Breast epithelium (tissue), 4 donors: ENCODE measurements around the gene CELF5. TPM values are rescaled to one million over a fixed set of nuclear protein-coding genes. Genes with fewer than 3 reads are reported as not detected.
"Not testable (repeated sequence)": the region's sequence is repeated elsewhere in the genome, so short reads cannot be mapped to it uniquely, and the experiment has no call there.

Source experiments
- DNase-seq, 2 donors: peaks; one replicate each; pipeline ENCODE4 v3.0.0-alpha.2; 2019; ENCODE audit warnings: low spot score in 2 of 2
- H3K27ac ChIP-seq, 2 donors: fragments of 200-600 bp; sonication (generic) in 1 of 2; one replicate each; pipeline ENCODE4 v1.5.1; 2016 to 2019; ENCODE audit warnings: mild to moderate bottlenecking in 1 of 2
- H3K27me3 ChIP-seq, 2 donors: fragments of 200-600 bp; sonication (generic) in 1 of 2; one replicate each; pipeline versions ENCODE4 v1.5.1 to v1.6.0; 2017 to 2019; ENCODE audit warnings: control low read depth in 1 of 2, mild to moderate bottlenecking in 1 of 2
- H3K36me3 ChIP-seq: fragments of 200-600 bp; one replicate; pipeline ENCODE4 v1.5.1; 2019
- H3K4me1 ChIP-seq, 2 donors: fragments of 200-600 bp; sonication (generic); one replicate each; pipeline ENCODE4 v1.5.1; 2016 to 2019; ENCODE audit warnings: control low read depth in 1 of 2
- H3K4me3 ChIP-seq, 3 donors: fragments of 200-600 bp; sonication (generic); 1 replicate in 2 of 3; 2 replicates in 1 of 3; pipeline ENCODE4 v1.5.1; 2016 to 2019; ENCODE audit warnings: mild to moderate bottlenecking in 3 of 3, moderate library complexity in 2 of 3
- H3K9me3 ChIP-seq, 2 donors: fragments of 200-600 bp; sonication (generic) in 1 of 2; one replicate each; pipeline ENCODE4 v1.5.1; 2016 to 2019; ENCODE audit warnings: control low read depth in 1 of 2
- POLR2A ChIP-seq: fragments of 450-650 bp; IDR thresholded peaks from one replicate; pipeline ENCODE4 v1.6.1; 2016; ENCODE audit warnings: antibody characterized with exemption, mild to moderate bottlenecking, moderate library complexity
- POLR2AphosphoS5 ChIP-seq, 3 donors: sonication (generic); formaldehyde crosslinking; IDR thresholded peaks; one replicate each; pipeline ENCODE4 v1.6.1; 2017; ENCODE audit warnings: antibody characterized with exemption in 3 of 3
- intact Hi-C: fragments of 100-400 bp; cut with DNase I; formaldehyde crosslinking; loops from one replicate; pipeline ENCODE4 v1.15.1; 2023; ENCODE audit warnings: low total_unique reads
- total RNA-seq, 3 donors: library from RNA; depleted of rRNA; stranded (reverse); fragments of >200 nt; gene quantifications; one replicate each; pipeline ENCODE4 v1.1.0, GENCODE V29; 2016
- TF ChIP-seq, protein P1 (sequence below), 3 donors: fragments of 450-650 bp; IDR thresholded peaks; one replicate each; pipeline ENCODE4 v1.5.1; 2016 to 2017; ENCODE audit warnings: antibody characterized with exemption in 3 of 3, mild to moderate bottlenecking in 3 of 3, moderate library complexity in 3 of 3

CELF5 gene
- total RNA-seq, 3 donors from 2014 or later: 0.33 to 0.59 TPM; not detected in 1

DNA sequence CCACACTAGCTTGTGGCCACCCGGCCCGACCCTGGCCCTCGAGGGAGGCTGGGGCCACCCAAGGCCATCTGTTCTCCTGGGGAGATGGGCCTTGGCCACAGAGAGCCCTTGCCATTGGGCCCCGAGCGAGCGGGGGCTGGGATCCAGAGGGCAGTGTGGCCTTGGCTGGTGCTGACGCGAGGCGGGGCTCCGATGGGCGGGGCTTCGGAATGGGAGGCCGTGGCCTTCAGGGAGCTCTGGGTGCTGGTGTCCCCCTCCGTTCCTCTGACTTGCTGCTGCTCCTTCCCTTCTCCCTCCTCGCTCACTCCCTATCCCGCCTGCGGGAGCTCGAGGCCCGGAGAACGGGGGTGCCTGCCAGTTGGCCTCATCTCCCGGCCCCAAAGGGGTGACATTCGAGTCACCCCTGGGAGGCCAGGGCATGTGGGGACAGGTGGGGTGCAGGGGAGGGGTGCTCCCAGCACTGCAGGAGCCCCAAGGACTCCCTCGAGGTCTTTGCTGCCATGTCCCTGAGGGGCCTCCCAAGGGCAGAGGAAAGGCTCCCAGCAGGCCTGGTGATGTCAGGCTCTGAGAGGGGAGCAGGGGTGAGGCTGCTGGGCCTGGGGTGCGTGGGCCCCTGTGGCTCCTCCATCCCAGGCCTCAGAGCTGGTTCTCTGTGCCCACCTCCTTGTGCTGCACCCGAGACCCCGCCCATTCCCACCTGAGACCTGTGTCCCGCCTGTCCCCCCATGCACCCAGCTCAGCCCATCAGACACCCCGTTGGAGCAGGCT, 34.6 kb upstream of the CELF5 start:
- Histone ChIP-seq H3K4me3 (no peak overlapping the region), H3K27me3 (no peaks in the 10 kb centered on the region), H3K4me1 (peaks cover 6 to 16% of the 10 kb centered on the region in 2 donors), H3K9me3 (no peaks in the 10 kb centered on the region), H3K27ac (no peak overlapping the region), H3K36me3 (no peaks in the 10 kb centered on the region)
- TF ChIP-seq POLR2AphosphoS5 (IDR thresholded peaks at IDR 0.05) (no peak), POLR2A (no peak)
- TF ChIP-seq, protein P1, sequence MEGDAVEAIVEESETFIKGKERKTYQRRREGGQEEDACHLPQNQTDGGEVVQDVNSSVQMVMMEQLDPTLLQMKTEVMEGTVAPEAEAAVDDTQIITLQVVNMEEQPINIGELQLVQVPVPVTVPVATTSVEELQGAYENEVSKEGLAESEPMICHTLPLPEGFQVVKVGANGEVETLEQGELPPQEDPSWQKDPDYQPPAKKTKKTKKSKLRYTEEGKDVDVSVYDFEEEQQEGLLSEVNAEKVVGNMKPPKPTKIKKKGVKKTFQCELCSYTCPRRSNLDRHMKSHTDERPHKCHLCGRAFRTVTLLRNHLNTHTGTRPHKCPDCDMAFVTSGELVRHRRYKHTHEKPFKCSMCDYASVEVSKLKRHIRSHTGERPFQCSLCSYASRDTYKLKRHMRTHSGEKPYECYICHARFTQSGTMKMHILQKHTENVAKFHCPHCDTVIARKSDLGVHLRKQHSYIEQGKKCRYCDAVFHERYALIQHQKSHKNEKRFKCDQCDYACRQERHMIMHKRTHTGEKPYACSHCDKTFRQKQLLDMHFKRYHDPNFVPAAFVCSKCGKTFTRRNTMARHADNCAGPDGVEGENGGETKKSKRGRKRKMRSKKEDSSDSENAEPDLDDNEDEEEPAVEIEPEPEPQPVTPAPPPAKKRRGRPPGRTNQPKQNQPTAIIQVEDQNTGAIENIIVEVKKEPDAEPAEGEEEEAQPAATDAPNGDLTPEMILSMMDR (IDR thresholded peaks at IDR 0.05): no peak
- DNase-seq: no peak
- intact Hi-C loops: no loop called here

DNA sequence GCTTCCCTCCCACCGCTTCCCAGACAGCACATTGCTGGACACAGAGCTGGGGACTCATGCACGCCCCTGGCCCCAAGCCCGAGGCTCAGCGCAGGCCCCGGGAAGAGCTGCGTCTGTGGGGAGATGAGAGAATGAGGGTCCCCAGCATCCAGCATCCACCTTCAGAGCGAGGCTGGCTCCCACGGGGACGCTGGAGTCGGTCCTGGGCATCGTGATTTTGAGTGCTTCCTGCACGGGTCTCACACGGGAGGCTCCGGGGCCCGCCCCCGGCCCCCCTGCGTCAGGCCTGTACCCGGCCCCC, 34.0 kb upstream of the CELF5 start:
- Histone ChIP-seq H3K36me3 (no peaks in the 10 kb centered on the region), H3K4me3 (no peak overlapping the region), H3K27ac (no peak overlapping the region), H3K9me3 (no peaks in the 10 kb centered on the region), H3K4me1 (peaks cover 6 to 15% of the 10 kb centered on the region in 2 donors), H3K27me3 (no peaks in the 10 kb centered on the region)
- no peak for TF ChIP-seq POLR2AphosphoS5 (IDR thresholded peaks at IDR 0.05)
- TF ChIP-seq, protein P1 (IDR thresholded peaks at IDR 0.05): no peak
- TF ChIP-seq POLR2A: no peak
- intact Hi-C loops: no loop called here
- no peak for DNase-seq

DNA sequence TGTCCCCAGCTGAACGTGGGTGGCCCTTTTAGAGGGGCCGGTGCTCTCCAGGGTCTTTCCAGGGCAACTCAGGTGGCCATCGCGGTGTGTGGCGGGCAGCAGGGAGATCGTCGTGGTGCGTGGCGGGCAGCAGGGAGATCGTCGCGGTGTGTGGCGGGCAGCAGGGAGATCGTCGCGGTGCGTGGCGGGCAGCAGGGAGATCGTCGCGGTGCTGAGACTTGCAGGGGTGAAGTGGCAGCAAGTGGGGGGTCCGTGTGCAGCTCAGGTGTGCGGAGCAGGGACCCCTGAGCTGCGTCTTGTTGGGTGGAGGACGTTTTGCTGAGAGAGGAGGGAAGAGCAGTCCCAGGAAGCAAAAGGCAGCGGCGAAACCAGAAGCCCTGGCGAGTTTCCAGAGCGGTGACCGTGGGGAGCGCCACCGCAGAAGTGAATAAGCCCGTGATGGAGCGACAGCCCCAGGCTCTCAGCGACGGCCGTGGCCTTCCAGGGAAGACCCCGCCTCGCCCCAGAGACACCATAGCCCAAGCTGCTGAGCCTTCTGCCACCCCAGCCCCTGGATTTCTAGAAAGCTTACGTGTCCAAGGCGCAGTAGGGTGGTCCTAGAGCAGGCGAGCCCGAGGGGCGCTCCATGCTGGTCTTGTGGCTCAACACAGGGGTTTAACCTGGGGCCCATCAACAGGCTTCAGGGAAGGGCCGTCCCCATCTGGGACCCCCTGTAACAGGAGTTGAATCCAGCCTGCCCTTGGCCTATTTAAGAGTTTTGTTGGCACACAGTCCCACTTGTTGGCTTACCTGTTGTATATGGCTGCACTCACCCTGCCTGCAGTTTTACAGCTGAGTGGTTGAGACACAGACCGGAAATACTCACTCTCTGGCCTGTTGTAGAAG, 33.3 kb upstream of the CELF5 start:
- H3K4me3 ChIP-seq: no peak overlapping the region

DNA sequence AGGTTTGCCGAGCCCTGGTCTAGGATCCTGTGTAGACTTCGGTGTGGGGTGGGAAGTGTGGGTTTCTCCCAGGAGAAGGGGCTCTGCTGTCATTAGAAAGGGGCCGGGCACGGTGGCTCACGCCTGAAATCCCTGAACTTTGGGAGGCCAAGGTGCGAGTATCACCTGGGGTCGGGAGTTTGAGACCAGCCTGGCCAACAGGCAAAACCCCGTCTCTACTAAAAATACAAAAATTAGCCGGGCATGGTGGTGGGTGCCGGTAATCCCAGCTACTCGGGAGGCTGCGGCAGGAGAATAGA, 32.7 kb upstream of the CELF5 start:
- H3K9me3 ChIP-seq, H3K27ac ChIP-seq, H3K36me3 ChIP-seq, H3K4me3 ChIP-seq, intact Hi-C loops, DNase-seq, H3K27me3 ChIP-seq: not testable (repeated sequence)
- peaks cover 6 to 12% of the 10 kb centered on the region in 2 donors for H3K4me1 ChIP-seq

More for the DNA sequence above, 33.3 kb upstream of the CELF5 start:
- DNase-seq: no peak
- Histone ChIP-seq H3K27me3 (no peaks in the 10 kb centered on the region), H3K27ac (no peak overlapping the region), H3K36me3 (no peaks in the 10 kb centered on the region), H3K4me1 (peaks cover 6 to 15% of the 10 kb centered on the region in 2 donors), H3K9me3 (no peaks in the 10 kb centered on the region)
- intact Hi-C loops: no loop called here
- TF ChIP-seq POLR2A (no peak), POLR2AphosphoS5 (IDR thresholded peaks at IDR 0.05) (no peak)
- TF ChIP-seq, protein P1 (IDR thresholded peaks at IDR 0.05): no peak

DNA sequence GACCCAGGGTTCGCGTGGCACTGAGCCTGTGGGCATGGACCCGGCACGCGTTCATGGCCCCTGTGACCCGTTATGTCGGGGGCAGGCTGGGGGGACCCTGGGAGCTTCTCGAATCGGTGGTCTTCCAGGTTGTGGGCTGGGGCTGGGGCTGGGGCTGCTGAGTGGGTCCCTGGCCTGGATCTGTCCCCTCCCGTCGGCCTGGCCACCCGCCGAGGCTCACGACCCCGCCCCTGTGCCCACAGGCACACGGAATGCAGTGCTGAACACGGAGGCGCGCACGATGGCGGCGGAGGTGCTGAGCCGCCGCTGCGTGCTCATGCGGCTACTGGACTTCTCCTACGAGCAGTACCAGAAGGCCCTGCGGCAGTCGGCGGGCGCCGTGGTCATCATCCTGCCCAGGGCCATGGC, 32.2 kb upstream of the CELF5 start:
- Histone ChIP-seq H3K27ac (no peak overlapping the region), H3K4me3 (no peak overlapping the region), H3K9me3 (no peaks in the 10 kb centered on the region), H3K36me3 (no peaks in the 10 kb centered on the region), H3K4me1 (peaks cover 1 to 7% of the 10 kb centered on the region in 2 donors), H3K27me3 (no peaks in the 10 kb centered on the region)
- TF ChIP-seq, protein P1 (IDR thresholded peaks at IDR 0.05): no peak
- TF ChIP-seq POLR2A (no peak), POLR2AphosphoS5 (IDR thresholded peaks at IDR 0.05) (no peak)
- intact Hi-C loops: no loop called here
- DNase-seq: no peak
